GM18868 (cell line): Measurements from ENCODE around the gene GNG2.

Source experiments
- ATAC-seq: cut with Tn5 transposase; IDR thresholded peaks from one replicate; pipeline ENCODE4 v1.9.1; 2021; ENCODE audit warnings: mild to moderate bottlenecking, moderate library complexity; ENCODE audit not compliant: unreplicated experiment

GNG2 gene

GRCh38 chr14:51860164-51860824 lies at the start of gene GNG2:
Gene GNG2, plus strand, starts transcription at chr14:51860612. Its CDS starts 90,067 bp downstream, at chr14:51950679.
- peak; percentile 94 for ATAC-seq

DNA sequence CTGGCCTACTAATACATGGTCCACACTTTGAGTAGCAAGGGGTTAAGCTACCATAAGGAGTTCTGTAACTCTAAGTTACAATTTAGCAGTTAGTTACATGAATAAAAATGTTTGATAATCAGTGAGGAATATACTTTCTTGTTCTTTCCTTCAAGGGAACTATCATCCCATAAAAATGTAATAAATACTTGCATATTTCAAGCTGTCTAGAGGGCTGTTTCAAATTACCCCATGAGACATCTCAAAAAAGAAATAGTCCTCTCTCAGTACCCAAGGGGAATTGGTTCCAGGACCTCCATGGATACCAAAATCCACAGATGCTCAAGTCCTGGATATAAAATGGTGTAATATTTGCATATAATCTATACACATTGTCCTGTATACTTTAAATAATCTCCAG lies 48.7 kb upstream of the GNG2 start:
- no peak for ATAC-seq

DNA sequence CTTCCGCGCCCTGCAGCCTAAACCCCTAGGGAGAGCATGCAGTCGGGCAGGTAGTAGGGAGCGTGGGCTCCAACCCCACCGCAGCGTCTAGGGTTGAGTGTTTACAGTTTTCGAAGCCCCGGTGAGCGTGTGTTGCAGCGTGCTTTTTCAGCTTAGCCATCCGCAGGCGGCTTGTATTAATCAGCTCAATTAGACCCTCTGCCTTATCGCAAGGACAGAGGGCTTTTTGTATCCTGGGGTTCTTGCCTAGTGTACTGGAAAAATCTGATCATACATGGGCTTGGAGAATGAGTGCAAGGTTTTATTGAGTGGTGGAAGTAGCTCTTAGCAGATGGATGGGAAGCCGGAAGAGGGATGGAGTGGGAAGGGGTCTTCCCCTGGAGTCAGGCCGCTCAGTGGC lies 44.4 kb upstream of the GNG2 start:
- no peak for ATAC-seq

DNA sequence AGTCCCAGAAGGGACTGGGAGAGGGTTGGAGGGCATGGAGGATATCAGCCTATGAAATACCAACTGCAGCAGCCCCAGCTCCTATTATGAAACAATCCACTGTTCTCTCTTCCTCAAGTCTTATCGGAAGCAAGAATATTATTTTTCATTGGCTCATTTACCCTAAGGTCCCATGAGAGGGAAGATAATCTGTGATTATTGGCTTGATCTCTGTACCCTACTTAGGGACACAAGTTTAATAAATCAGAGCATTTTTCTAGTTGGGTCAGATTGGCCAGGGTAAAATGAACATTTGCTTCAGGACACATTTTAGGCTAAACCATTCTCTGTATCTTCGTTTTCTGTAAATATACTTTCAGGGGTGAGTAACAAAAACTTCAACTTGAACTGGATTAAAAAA lies 43.1 kb upstream of the GNG2 start:
- no peak for ATAC-seq

DNA sequence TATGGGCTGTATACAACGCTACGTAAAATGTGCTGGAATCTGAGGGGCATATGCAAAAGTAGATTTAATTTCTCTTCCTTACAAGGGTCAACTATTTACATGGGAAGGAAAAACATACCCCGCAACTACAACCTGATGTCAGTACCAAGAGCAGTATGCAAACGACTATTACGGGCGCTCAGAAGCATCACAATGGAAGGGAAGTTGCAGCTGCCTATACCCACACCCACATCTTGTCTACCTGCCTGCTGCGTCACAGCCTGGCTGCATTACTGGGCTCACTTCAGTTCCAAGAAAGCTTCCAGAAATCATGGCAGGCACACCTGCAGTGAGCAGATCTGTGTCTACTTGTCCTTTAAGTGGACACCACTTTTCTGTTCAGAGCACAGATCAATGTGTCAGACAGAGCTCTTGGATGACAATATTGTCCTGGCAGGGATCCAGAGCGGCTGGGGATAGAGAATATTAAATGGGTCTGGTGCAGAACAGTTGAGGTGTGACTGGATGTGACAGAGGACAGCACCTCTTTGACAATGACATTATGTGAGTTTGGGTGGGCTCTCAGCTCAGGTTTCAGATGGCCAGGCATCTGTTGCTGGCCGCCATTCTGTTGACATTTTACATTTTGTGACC lies 41.5 kb upstream of the GNG2 start:
- no peak for ATAC-seq

DNA sequence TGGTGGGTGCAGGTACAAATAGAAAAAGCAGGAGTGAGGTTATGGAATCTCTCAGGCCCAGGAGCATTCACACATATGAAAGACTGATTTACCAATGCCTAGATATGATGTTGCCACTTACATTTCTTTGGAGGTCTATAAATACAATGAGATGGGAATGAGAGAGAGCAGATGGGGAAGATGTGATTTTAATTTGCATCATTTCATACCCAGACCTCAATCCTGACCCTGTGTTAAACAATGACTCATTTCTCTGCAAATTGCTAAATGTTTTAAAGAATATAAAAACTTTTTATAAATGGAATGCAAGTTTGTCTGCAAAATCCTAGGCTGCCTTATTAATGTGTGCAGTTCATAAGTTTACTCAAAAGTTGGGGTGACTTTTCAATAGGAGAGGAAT lies 38.6 kb upstream of the GNG2 start:
- no peak for ATAC-seq

DNA sequence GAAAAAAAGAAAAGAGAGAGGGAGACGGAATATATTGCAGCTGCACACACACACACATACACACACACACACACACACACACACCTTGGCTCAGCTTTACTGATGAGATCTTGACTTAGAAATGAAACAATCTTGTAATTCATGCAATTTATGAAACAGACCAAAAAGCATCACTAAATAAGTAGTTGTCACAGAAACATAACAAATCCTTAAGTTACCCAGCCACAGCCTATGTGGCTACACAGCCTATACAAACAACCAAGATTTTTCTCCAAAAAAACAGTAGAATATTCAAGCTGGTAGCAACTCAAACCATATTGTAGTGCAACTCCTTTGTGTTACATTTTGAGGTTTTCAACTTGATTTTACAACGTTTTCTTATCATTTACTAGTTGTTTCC lies 37.9 kb upstream of the GNG2 start:
- ATAC-seq = no peak

DNA sequence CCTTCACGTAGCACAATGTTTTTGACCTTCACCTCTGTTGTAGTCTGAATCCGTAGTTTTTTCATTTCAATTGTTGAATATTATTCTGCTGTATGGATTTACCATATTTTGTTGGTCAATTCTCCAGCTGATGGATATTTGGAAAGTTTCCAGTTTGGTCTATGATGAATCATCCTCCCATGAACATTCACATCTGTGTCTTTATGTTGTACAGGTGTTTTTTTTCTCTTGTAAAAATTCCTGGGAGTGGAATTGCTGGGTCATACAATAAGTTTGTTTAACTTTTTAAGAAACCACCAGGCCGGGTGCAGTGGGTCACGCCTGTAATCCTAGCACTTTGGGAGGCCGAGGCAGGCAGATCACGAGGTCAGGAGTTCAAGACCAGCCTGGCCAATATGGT lies 36.7 kb upstream of the GNG2 start:
- no peak for ATAC-seq

DNA sequence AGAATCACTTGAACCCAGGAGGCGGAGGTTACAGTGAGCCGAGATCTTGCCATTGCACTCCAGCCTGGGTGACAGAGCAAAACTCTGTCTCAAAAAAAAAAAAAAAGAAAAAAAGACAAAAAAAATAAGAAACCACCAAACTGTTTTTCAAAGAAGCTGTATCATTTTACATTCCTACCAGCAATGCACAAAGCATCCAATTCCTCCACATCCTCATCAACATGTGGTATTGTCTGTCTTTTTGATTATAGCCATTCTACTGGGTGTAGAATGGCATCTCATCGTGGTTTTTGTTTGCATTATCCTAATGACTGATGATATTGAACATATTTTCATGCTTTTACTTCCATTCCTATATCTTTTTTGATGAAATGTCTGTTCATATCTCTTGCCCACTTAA lies 36.2 kb upstream of the GNG2 start:
- ATAC-seq = no peak

- ATAC-seq = no peak
Measured at GRCh38 chr14:51825926-51826325, 34.5 kb upstream of the GNG2 start.

GRCh38 chr14:51828017-51828797 lies 32.2 kb upstream of the GNG2 start:
- peak; percentile 100 for ATAC-seq

DNA sequence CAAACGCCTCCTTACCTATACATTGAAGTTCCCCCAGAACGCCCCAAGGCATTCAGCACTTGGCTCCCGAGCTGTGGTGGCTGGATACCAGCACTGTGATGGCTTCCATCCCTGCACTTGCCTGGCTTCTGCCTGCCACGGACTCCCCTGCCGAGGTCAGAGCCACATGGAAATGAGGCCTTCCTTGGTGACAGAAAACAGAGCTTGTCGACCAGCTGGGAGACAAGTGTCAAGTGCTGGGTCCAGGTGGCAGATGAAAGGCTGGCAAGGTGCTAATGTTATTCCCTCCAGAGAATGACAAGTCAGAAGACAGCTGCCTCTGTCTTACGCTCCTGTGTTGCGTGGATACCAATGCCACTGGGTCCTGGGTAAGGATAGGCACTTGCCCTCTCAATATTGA lies 26.2 kb upstream of the GNG2 start:
- ATAC-seq = no peak

DNA sequence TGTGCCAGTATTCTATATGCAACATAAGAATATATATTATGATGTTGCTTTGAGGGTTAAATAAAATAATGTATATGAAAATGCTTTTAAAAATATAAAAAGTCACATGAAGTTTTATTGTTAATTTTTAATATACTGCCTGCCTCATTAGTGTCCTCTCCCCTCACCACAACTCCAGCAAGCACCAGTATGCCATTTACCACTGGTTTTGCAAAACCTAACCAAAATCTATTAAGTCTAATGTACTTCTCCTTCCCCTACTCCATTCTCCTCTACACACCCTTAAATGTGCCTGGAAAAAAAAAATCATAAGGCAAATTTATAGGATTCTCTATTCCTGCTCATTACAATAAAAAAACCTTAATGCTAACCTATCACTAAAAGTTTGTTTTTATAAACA lies 24.0 kb upstream of the GNG2 start:
- ATAC-seq = no peak

GRCh38 chr14:51844081-51844881 lies 16.1 kb upstream of the GNG2 start:
- ATAC-seq = peak; percentile 45

DNA sequence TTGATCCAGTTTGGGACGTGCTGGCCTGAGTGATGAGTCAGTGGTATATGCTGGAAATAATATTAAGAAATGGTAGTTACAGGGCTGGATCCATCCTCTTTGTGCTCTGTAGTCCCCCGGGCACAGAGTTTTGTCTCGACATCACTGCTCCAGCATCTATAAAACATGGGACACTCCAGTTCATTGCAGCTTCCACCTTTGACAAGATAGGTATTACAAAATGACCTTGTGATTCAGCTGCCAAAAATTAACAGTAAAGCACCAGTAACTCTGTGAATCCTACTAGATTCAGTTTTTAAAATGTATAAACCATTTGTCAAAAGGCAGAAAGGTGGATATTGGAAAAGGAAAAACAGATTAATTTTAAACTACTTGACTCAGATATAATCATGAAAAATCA lies 14.6 kb upstream of the GNG2 start:
- no peak for ATAC-seq

DNA sequence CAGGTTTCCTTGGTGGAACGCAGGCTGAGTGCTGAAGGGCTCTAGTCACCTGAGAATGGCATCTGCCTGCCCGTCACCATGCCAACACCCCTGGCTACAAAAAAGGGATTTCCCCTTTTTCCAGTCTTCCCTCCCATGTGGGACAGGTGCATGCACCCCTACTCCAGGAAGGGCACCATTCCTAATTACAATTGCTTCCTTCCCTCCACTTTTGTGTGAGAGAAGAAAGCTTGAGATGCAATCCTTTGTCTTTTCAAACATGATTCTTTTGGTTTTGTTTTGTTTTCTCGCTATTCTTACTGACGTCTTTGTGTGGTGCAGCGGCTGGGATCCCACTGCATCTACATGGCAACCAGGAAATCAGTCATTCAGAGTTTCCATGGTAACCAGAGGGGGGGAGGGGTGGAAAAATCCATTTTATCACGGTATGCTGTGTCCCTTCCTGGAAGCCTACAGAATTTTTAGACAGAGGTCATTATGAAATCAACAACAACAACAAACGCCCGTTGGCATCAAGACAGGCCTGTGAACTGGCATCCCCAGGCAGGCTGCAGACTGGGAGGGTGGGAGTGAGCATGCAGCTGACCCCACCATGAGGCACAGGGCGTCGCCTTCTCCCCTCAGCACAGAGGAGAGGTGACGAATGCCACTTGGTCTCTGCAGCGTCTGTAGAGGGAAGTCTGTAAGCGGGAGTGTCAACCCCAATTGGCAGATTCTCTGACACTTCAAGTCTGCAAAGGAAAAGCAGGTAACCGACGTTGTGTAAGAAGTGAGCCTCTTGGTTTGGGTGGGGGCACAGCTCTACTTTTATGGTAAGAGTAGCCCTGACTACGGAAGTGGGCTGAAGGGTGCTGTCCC lies 13.6 kb upstream of the GNG2 start:
- peak; percentile 67 for ATAC-seq

GRCh38 chr14:51847489-51847796 lies 13.0 kb upstream of the GNG2 start:
- no peak for ATAC-seq

GRCh38 chr14:51848120-51848519 lies 12.3 kb upstream of the GNG2 start:
- no peak for ATAC-seq

DNA sequence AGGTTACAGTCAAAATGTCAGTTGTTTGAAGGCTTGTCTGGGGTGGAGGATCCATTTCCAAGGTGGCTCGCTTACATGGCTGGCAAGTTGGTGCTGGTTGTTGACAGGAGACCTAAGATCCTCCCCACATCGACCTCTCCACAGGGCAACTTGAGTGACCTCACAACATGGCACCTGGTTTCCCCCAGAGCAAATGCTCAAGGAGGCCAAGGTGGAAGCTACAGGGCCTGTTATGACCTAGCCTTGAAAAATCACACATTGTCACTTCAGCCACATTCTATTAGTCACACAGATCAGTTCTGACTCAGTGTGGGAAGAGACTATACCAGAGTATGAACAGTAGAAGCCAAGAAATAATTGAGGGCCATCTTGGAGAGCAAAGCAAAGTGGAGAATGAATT lies 11.3 kb upstream of the GNG2 start:
- no peak for ATAC-seq

DNA sequence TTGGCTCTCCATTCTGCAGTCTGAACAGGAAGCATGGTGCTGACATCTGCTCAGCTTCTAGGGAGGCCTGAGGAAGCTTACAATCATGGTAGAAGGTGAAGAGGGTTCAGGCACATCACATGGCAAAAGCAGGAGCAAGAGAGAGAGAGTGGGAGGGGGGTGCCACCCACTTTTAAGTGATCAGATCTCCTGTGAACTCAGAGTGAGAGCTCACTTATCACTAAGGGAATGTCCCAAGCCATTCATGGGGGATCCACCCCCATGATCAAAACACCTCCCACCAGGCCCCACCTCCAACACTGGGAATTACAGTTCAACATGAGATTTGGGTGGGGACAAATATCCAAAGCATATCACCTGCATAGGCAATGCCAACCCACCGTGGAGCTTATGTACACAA lies 9.8 kb upstream of the GNG2 start:
- no peak for ATAC-seq

DNA sequence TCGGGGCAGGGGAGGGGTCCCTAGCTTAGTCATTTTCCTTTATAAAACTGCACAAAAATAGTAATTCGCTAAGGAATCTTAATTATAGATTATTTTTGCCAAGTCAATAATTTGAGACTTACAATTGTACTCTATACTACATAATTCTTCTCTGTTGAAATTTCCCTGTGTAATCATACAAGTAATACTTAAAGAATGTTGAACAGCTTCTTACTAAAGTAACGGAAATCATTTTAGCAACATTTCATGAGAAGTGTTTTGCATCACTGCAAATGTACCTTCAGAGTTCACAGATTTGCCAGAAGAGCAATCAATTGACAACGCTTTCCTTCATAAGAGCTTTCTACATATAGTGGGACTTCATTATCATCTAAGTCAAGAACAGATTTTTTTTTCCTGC lies 7.9 kb upstream of the GNG2 start:
- no peak for ATAC-seq
